ENCODE measurements around the gene YDJC. TPM values are rescaled to one million over a fixed set of nuclear protein-coding genes. Genes with fewer than 3 reads are reported as not detected.

YDJC gene
- total and polyA plus RNA-seq, 2 of the 13 experiments (the other 11 are each of a cell fraction or from before 2014, with no cell fraction given): 15.3 to 32.0 TPM

GRCh38 chr22:21629255-21630149 lies at the start of gene YDJC (continued):
- TF ChIP-seq ZNF574 (CRISPR knock-in tag; IDR thresholded peaks at IDR 0.05): peak; percentile 99
- peak; percentile 16; the same call in 1 of the 2 replicates for TF ChIP-seq ZNF747 (CRISPR knock-in tag; IDR thresholded peaks at IDR 0.05; ENCODE audit: borderline replicate concordance)
- TF ChIP-seq TOPORS (CRISPR knock-in tag; IDR thresholded peaks at IDR 0.05): peak; percentile 27; the same call in 1 of the 2 replicates
- TF ChIP-seq BCL6 (CRISPR knock-in tag; IDR thresholded peaks at IDR 0.05): peak; percentile 71
- TF ChIP-seq ATF7 (IDR thresholded peaks at IDR 0.05): no peak
- no peak for TF ChIP-seq ATF7 (CRISPR knock-in tag; IDR thresholded peaks at IDR 0.05)
- peak; percentile 90 for TF ChIP-seq SIN3A (IDR thresholded peaks at IDR 0.05; ENCODE audit: borderline replicate concordance, low read depth, low read length)
- peak; percentile 94 for TF ChIP-seq GABPB1 (CRISPR knock-in tag; IDR thresholded peaks at IDR 0.05)
- peak; percentile 48; the same call in 1 of the 2 replicates for TF ChIP-seq FOXO1 (CRISPR knock-in tag; IDR thresholded peaks at IDR 0.05)
- peak; percentile 79 for TF ChIP-seq GMEB2 (CRISPR knock-in tag; IDR thresholded peaks at IDR 0.05; ENCODE audit: low read depth)
- 0 out of 2 replicates have a peak, but pooled peaks have one; percentile 59 for TF ChIP-seq CSRNP1 (CRISPR knock-in tag; IDR thresholded peaks at IDR 0.05)
- peak; percentile 60; the same call in 1 of the 2 replicates for TF ChIP-seq ZNF616 (CRISPR knock-in tag; IDR thresholded peaks at IDR 0.05; ENCODE audit: low read depth)
- TF ChIP-seq JUND (CRISPR knock-in tag; IDR thresholded peaks at IDR 0.05): no peak
- peak; percentile 91 for TF ChIP-seq ZNF543 (CRISPR knock-in tag; IDR thresholded peaks at IDR 0.05)
- TF ChIP-seq NAIF1 (CRISPR knock-in tag; IDR thresholded peaks at IDR 0.05; ENCODE audit: borderline replicate concordance): peak; percentile 84
- TF ChIP-seq ZNF232 (CRISPR knock-in tag; IDR thresholded peaks at IDR 0.05; ENCODE audit: borderline replicate concordance): peak; percentile 96
- no peak for TF ChIP-seq SMC3 (IDR thresholded peaks at IDR 0.05; ENCODE audit: low read length)
- peak; percentile 87; the same call in 1 of the 2 replicates for TF ChIP-seq TSC22D2 (CRISPR knock-in tag; IDR thresholded peaks at IDR 0.05; ENCODE audit: borderline replicate concordance)
- peak; percentile 77; the same call in 1 of the 2 replicates for TF ChIP-seq TOE1 (CRISPR knock-in tag; IDR thresholded peaks at IDR 0.05)
- no peak for TF ChIP-seq NFIC (IDR thresholded peaks at IDR 0.05; ENCODE audit: low read length)
- TF ChIP-seq ZNF629 (CRISPR knock-in tag; conservative IDR thresholded peaks at IDR 0.05): peak; percentile 71
- 0 out of 2 replicates have a peak, but pooled peaks have one; percentile 26 for TF ChIP-seq THAP8 (CRISPR knock-in tag; IDR thresholded peaks at IDR 0.05; ENCODE audit: borderline replicate concordance)
